WTC11 (cell line): Measurements from ENCODE around the gene PLBD2. TPM values are rescaled to one million over a fixed set of nuclear protein-coding genes. Genes with fewer than 3 reads are reported as not detected.

Source experiments
- ATAC-seq: fragments of 200-7000 bp; cut with Tn5 transposase; 2 replicates; pipeline ENCODE4 v1.10.0; 2021; ENCODE audit warnings: mild to moderate bottlenecking, moderate library complexity
- CTCF ChIA-PET: fragments of 300-600 bp; sonication (Branson Sonifier 250); formaldehyde crosslinking; loops from one replicate; lab custom pipeline; 2021; ENCODE audit warnings: antibody characterized with exemption; lab: Charles Lee
- POLR2A ChIA-PET: fragments of 350-600 bp; sonication (Branson Sonifier 250); formaldehyde crosslinking; loops from one replicate; lab custom pipeline; 2021; ENCODE audit warnings: antibody characterized with exemption; lab: Charles Lee
- DNase-seq: peaks from one replicate; pipeline ENCODE4 v3.0.0; 2021; ENCODE audit warnings: low spot score
- H3K27ac Mint-ChIP-seq: 2 replicates; pipeline ENCODE4 v1.8.0; 2021; ENCODE audit warnings: mixed read lengths
- H3K27me3 Mint-ChIP-seq: 2 replicates; pipeline ENCODE4 v1.8.0; 2021; ENCODE audit warnings: low read depth, mild to moderate bottlenecking, moderate library complexity, mixed read lengths
- H3K36me3 Mint-ChIP-seq: 2 replicates; pipeline ENCODE4 v1.8.0; 2021; ENCODE audit warnings: mixed read lengths
- H3K4me1 Mint-ChIP-seq: 2 replicates; pipeline ENCODE4 v1.8.0; 2022; ENCODE audit warnings: mixed read lengths
- H3K4me3 Mint-ChIP-seq: 2 replicates; pipeline ENCODE4 v1.8.0; 2021; ENCODE audit warnings: mild to moderate bottlenecking, moderate library complexity, mixed read lengths
- H3K9me3 Mint-ChIP-seq: 2 replicates; pipeline ENCODE4 v1.8.0; 2021; ENCODE audit warnings: mixed read lengths
- ATF1 ChIP-seq: sonication (generic); formaldehyde crosslinking; IDR thresholded peaks from 2 replicates; pipeline ENCODE4 v1.8.1; 2023; ENCODE audit warnings: mild to moderate bottlenecking, moderate library complexity, missing genetic modification reagents
- ATF2 ChIP-seq: sonication (generic); formaldehyde crosslinking; IDR thresholded peaks from 2 replicates; pipeline ENCODE4 v1.8.1; 2022; ENCODE audit warnings: low read depth, missing genetic modification reagents, borderline replicate concordance
- ATF3 ChIP-seq: sonication (generic); formaldehyde crosslinking; conservative IDR thresholded peaks from 2 replicates; pipeline ENCODE4 v1.8.1; 2022; ENCODE audit warnings: mild to moderate bottlenecking, missing genetic modification reagents
- CDX4 ChIP-seq: fragments of 250-450 bp; sonication (Bioruptor Pico); IDR thresholded peaks from 2 replicates; pipeline ENCODE4 v1.9.0; 2021; ENCODE audit warnings: moderate library complexity, mild to moderate bottlenecking, inconsistent platforms, borderline replicate concordance
- CREM ChIP-seq: sonication (generic); formaldehyde crosslinking; IDR thresholded peaks from 2 replicates; pipeline ENCODE4 v1.8.1; 2022; ENCODE audit warnings: mild to moderate bottlenecking, missing genetic modification reagents, moderate library complexity
- ELF4 ChIP-seq: sonication (generic); formaldehyde crosslinking; IDR thresholded peaks from 2 replicates; pipeline ENCODE4 v1.8.1; 2022; ENCODE audit warnings: low read depth, mild to moderate bottlenecking, moderate library complexity, missing genetic modification reagents
- ERG ChIP-seq: fragments of 250-450 bp; sonication (Bioruptor Pico); IDR thresholded peaks from 2 replicates; pipeline ENCODE4 v1.8.0; 2021; ENCODE audit warnings: mild to moderate bottlenecking
- ESRRA ChIP-seq: sonication (generic); formaldehyde crosslinking; IDR thresholded peaks from 2 replicates; pipeline ENCODE4 v1.8.1; 2022; ENCODE audit warnings: mild to moderate bottlenecking, missing genetic modification reagents, borderline replicate concordance
- GABPB1 ChIP-seq: sonication (generic); formaldehyde crosslinking; IDR thresholded peaks from 2 replicates; pipeline ENCODE4 v1.8.1; 2023; ENCODE audit warnings: mild to moderate bottlenecking, missing genetic modification reagents
- GRHL2 ChIP-seq: fragments of 250-450 bp; sonication (Bioruptor Pico); IDR thresholded peaks from 2 replicates; pipeline ENCODE4 v1.8.0; 2022; ENCODE audit warnings: mild to moderate bottlenecking, moderate library complexity; ENCODE audit not compliant: insufficient replicate concordance, severe bottlenecking
- IRF1 ChIP-seq: sonication (generic); formaldehyde crosslinking; IDR thresholded peaks from 2 replicates; pipeline ENCODE4 v1.8.0; 2023; ENCODE audit warnings: missing genetic modification reagents
- MYBL2 ChIP-seq: sonication (generic); formaldehyde crosslinking; IDR thresholded peaks from 2 replicates; pipeline ENCODE4 v1.8.1; 2023; ENCODE audit warnings: mild to moderate bottlenecking, moderate library complexity, missing genetic modification reagents
- NFE2L1 ChIP-seq: sonication (generic); formaldehyde crosslinking; IDR thresholded peaks from 2 replicates; pipeline ENCODE4 v1.8.1; 2023; ENCODE audit warnings: missing genetic modification reagents
- NR1H2 ChIP-seq: sonication (generic); formaldehyde crosslinking; IDR thresholded peaks from 2 replicates; pipeline ENCODE4 v1.9.0; 2021; ENCODE audit warnings: mild to moderate bottlenecking, moderate library complexity, missing genetic modification reagents
- SMAD3 ChIP-seq: sonication (generic); formaldehyde crosslinking; IDR thresholded peaks from 2 replicates; pipeline ENCODE4 v1.8.0; 2022; ENCODE audit warnings: missing genetic modification reagents, mild to moderate bottlenecking, borderline replicate concordance
- SOX15 ChIP-seq: fragments of 250-450 bp; sonication (Bioruptor Pico); IDR thresholded peaks from 2 replicates; pipeline ENCODE4 v1.9.0; 2021; ENCODE audit warnings: mild to moderate bottlenecking
- TEAD4 ChIP-seq: sonication (generic); formaldehyde crosslinking; IDR thresholded peaks from 2 replicates; pipeline ENCODE4 v1.8.0; 2022; ENCODE audit warnings: mild to moderate bottlenecking, missing genetic modification reagents
- ZNF138 ChIP-seq: sonication (generic); formaldehyde crosslinking; conservative IDR thresholded peaks from 2 replicates; pipeline ENCODE4 v1.8.1; 2022; ENCODE audit warnings: mild to moderate bottlenecking, moderate library complexity, missing genetic modification reagents
- ZNF219 ChIP-seq: sonication (generic); formaldehyde crosslinking; IDR thresholded peaks from 2 replicates; pipeline ENCODE4 v1.8.0; 2023; ENCODE audit warnings: missing genetic modification reagents, mild to moderate bottlenecking, borderline replicate concordance
- ZNF317 ChIP-seq: sonication (generic); formaldehyde crosslinking; IDR thresholded peaks from 2 replicates; pipeline ENCODE4 v1.8.1; 2023; ENCODE audit warnings: low read depth, mild to moderate bottlenecking, moderate library complexity, missing genetic modification reagents, borderline replicate concordance
- total RNA-seq: library from RNA; stranded (reverse); gene quantifications from 3 replicates; pipeline ENCODE4 v1.2.3, GENCODE V29; 2021
- TF ChIP-seq, protein P1 (sequence below): fragments of 250-450 bp; sonication (Bioruptor Pico); conservative IDR thresholded peaks from 2 replicates; pipeline ENCODE4 v1.9.0; 2021; ENCODE audit warnings: mild to moderate bottlenecking

PLBD2 gene
- total RNA-seq, 1 experiment from 2014 or later, result 34.8 TPM

GRCh38 chr12:113346353-113346752, 12.0 kb upstream of the PLBD2 start (continued):
- TF ChIP-seq TEAD4 (CRISPR knock-in tag) (no peak), CDX4 (CRISPR knock-in tag) (no peak), ZNF219 (no peak), SMAD3 (CRISPR knock-in tag) (no peak)
- TF ChIP-seq, protein P1, sequence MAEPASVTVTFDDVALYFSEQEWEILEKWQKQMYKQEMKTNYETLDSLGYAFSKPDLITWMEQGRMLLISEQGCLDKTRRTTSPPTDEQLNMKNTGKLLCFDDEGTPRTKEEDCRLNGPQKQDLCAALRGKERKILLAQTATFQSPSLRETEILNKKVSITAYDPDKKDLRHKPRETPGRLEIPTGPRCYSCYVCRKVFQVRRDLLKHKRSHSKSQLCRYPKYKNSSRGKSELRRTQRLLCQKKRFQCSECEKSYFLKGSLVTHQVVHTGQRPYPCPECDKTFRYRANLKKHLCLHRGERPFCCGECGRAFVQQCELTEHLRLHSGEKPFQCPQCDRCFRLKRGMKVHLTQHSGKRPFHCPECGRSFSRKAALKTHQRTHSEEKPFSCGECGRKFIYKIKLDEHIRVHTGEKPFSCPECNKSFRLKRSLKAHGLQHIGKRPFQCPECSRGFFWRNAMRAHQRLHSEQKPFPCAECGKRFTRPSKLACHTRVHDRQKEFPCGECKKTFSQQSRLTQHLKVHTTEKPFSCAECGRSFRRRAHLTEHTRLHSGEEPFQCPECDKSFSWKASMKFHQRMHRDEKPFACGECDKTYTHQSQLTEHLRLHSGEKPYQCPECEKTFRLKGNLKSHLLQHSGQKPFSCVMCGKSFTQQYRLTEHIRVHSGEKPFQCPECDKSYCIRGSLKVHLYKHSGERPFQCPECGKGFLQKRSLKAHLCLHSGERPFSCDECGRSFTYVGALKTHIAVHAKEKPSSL (CRISPR knock-in tag), result no peak

GRCh38 chr12:113347107-113347506, 11.3 kb upstream of the PLBD2 start:
- peaks cover 16% of the 10 kb centered on the region for H3K4me1 Mint-ChIP-seq
- no peaks in the 10 kb centered on the region for H3K27me3 Mint-ChIP-seq
- TF ChIP-seq ATF2 (CRISPR knock-in tag), result no peak
- TF ChIP-seq SOX15 (CRISPR knock-in tag), result no peak
- no peak for TF ChIP-seq ERG (CRISPR knock-in tag)
- no peak for TF ChIP-seq ZNF317
- no peak for TF ChIP-seq ZNF138 (CRISPR knock-in tag)
- TF ChIP-seq NR1H2 (CRISPR knock-in tag), result no peak
- TF ChIP-seq ATF3 (CRISPR knock-in tag), result no peak
- TF ChIP-seq TEAD4 (CRISPR knock-in tag), result no peak
- TF ChIP-seq NFE2L1 (CRISPR knock-in tag), result no peak
- no peak for TF ChIP-seq GABPB1 (CRISPR knock-in tag)
- no peak for TF ChIP-seq GRHL2 (CRISPR knock-in tag)
- TF ChIP-seq ATF1 (CRISPR knock-in tag), result no peak
- TF ChIP-seq, protein P1 (CRISPR knock-in tag), result no peak
- no peak for TF ChIP-seq ELF4 (CRISPR knock-in tag)
- TF ChIP-seq MYBL2 (CRISPR knock-in tag), result no peak
- TF ChIP-seq ESRRA (CRISPR knock-in tag), result no peak
- no peak for TF ChIP-seq IRF1 (CRISPR knock-in tag)
- no peak for TF ChIP-seq CREM (CRISPR knock-in tag)
- H3K27ac Mint-ChIP-seq, result no peak overlapping the region
- ChIA-PET CTCF (interaction anchor here (1.0 to 2.6 kb wide), 2 partner anchors 9 to 78 kb away, joined by 5 to 16 read pairs; no protein-coding TSS in a partner anchor), POLR2A (no interaction called here)
- no peak for DNase-seq
- H3K9me3 Mint-ChIP-seq, result no peaks in the 10 kb centered on the region
- H3K4me3 Mint-ChIP-seq, result no peak overlapping the region
- H3K36me3 Mint-ChIP-seq, result no peaks in the 10 kb centered on the region
- peak; percentile 63 for ATAC-seq
